Measurements from ENCODE around the gene APLF.

The APLF gene

DNA sequence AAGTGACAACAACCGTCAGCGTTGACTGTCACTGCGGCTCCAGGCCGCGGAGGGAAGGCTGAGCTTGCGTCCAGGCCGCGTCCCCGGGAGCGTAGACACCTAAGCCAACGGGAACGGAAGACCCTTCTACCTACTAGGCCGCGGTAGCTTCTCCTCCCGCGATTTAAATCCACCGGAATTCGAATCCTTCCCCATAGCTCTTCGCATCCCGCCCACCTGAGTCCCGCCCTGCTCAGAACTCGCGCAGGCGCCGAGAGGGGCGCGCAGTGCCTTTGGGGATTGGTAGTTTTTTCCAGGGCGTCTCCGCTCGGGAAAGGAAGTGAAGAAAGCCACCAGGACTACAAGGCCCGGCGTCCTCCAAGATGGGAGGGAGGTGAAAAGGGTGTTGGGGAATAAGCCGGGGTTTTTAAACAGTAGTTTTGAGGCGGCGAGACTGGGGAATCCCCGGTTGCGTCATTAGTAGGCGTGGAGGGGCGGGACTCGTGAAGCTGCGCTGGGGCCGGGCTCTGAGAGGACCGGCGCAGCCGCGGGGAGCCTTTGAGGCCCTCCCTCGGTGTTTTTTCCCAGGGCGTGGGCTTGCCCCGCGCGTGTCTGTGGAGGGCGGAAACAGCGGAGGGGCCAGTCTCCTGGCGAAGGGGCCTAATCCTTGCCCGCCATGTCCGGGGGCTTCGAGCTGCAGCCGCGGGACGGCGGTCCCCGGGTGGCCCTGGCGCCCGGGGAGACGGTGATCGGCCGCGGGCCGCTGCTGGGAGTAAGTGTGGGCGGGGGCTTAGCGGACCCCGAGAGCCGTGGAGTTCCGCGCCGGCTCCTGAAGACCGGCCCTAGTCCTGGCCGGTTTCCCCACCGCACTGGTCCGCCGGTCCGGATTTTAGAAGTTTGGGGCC, at the start of gene APLF, which contains the start of gene FBXO48:
TSS of gene APLF (plus strand) at position 509 of the 884 bp plus-strand sequence. CDS start at position 656, 147 bp downstream.
TSS of gene FBXO48 (minus strand) at position 218 of the 884 bp plus-strand sequence. CDS start 2,149 bp downstream, outside the sequence.
- peak; percentile 96 to 97 for DNase-seq (ENCODE audit: low read depth in 2 of 2)

GRCh38 chr2:68417926-68418325, 49.5 kb upstream of the APLF start:
- no peak for DNase-seq (ENCODE audit: low read depth in 2 of 2)

- DNase-seq (ENCODE audit: low read depth in 2 of 2) = no peak
Observed at GRCh38 chr2:68418419-68418818, 49.0 kb upstream of the APLF start.

GRCh38 chr2:68418855-68419254, 48.5 kb upstream of the APLF start:
- DNase-seq (ENCODE audit: low read depth in 2 of 2) = no peak

- DNase-seq (ENCODE audit: low read depth in 2 of 2) = no peak
Observed at GRCh38 chr2:68420254-68420910, 47.0 kb upstream of the APLF start.

DNA sequence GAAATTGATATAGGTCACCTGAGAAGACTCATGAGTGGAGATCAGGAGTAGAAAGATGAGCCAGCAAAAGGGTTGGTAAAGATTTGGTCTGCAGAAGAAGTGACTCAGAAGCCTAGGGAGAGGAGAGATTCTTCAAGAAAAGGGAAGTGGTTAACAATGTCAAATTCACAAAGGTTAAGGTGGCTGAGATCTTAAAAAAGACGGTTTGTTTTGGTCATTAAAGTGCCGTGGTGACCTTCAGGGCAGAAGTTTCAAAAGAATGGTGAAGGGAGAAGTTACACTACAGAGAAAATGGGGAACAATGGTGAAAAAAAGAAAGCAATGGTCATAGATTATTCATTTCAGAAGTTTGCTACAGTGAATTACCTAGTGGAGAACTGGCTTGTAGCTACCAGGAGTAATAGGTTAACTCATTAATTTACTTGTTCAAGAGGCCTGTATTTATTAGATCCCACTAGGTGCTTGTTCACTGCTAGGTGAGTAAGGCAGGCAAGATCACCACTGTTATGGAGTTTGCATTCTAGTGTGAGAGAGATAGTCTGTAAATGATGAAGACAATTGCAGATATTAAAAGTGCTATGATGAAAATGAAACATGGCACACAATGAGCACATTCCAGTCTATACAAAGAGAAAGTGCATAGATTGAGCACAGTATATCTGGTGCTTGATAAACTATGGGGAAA, 43.3 kb upstream of the APLF start:
- DNase-seq (ENCODE audit: low read depth in 2 of 2) = no peak

DNA sequence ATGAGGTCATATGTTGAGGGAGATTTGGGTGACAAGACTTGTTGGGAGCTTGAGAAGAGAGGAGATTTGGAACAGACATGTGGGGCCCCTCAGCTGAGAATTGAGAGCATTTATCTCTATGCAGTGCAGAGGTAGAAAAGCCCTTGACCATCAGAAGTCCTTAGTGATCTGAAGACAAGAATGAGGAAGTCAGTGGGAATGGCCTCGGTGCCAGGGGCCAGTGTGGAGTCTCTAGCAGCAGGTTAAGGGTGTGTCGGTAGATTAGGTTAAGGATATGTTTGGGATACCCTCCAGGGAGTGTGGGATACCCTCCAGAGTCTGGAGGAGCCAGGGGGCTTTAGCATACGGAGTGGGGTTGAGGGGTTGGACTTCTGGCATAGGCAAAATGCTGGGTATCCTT, 41.9 kb upstream of the APLF start:
- no peak for DNase-seq (ENCODE audit: low read depth in 2 of 2)

GRCh38 chr2:68426446-68426845, 40.9 kb upstream of the APLF start:
- DNase-seq (ENCODE audit: low read depth in 2 of 2) = no peak

GRCh38 chr2:68426848-68427579, 40.4 kb upstream of the APLF start:
- no peak for DNase-seq (ENCODE audit: low read depth in 2 of 2)

GRCh38 chr2:68428126-68428525, 39.3 kb upstream of the APLF start:
- no peak for DNase-seq (ENCODE audit: low read depth in 2 of 2)

DNA sequence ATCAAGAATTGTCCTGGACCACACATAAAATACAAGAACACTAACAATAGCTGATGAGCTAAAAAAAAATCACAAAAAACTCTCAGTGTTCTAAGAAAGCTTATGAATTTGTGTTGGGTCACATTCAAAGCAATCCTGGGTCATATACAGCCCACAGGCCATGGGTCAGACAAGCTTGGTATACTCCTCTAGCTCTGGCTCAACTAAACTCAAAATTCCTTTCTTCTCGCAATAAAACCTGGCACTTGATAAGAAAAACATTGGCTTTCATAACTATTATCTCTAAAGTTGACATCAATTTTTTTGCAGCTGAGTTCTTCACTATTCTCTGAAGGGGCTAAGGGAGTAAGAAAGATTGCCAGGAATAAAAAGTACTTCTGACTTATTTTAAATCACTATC, 38.6 kb upstream of the APLF start:
- DNase-seq (ENCODE audit: low read depth in 2 of 2) = no peak

DNA sequence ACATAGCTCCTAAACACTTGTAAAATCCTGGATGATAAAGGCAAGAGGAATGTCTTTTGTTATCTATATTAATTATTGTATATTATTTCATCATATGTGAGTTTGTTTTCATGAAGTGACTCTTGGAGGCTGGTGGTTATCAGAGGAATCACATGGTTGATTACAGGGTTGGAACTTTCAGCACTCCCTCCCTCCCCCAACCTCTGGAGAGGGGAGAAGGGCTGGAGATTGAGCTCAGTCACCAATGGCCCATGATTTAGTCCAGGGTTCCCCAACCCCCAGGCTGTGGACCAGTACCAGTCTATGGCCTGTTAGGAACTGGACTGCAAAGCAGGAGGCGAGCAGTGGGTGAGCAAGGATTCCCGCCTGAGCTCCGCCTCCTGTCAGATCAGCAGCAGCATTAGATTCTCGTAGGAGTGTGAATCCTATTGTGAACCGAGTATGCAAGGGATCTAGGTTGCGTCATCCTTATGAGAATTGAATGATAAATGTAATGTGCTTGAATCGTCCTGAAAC, 38.0 kb upstream of the APLF start:
- no peak for DNase-seq (ENCODE audit: low read depth in 2 of 2)

GRCh38 chr2:68431316-68431972, 35.9 kb upstream of the APLF start:
- DNase-seq (ENCODE audit: low read depth in 2 of 2) = no peak

GRCh38 chr2:68432696-68433658, 34.4 kb upstream of the APLF start:
- no peak for DNase-seq (ENCODE audit: low read depth in 2 of 2)

- no peak for DNase-seq (ENCODE audit: low read depth in 2 of 2)
Observed at GRCh38 chr2:68434981-68435380, 32.4 kb upstream of the APLF start.

DNA sequence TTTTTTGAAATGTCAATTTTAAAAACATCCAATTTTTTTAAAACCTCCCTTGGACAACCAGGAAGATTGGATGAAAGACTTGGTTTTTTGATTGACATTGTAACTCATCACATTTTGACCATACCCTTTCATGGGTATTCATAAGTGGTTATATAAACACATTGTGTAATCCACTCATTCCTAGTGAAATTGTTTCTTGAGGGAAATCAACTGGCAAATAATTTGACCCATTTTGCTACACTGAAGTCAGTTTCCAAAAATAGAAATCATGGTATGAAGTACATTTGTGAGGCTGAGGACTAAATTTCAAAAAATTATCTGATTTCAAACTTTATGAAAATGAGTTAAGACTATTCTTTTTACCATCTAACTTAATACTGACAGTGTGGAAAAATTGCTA, 31.8 kb upstream of the APLF start:
- no peak for DNase-seq (ENCODE audit: low read depth in 2 of 2)

GRCh38 chr2:68436270-68436669, 31.1 kb upstream of the APLF start:
- DNase-seq (ENCODE audit: low read depth in 2 of 2) = no peak

GRCh38 chr2:68438455-68439303, 28.7 kb upstream of the APLF start:
- no peak for DNase-seq (ENCODE audit: low read depth in 2 of 2)
